A549 (cell line): ENCODE data around the gene TMEM273.

Experiments
- CHD4 ChIP-seq: fragments of 200-600 bp; sonication (generic); IDR thresholded peaks from 2 replicates; pipeline ENCODE4 v1.6.1; 2016; ENCODE audit warnings: antibody characterized with exemption, mild to moderate bottlenecking, borderline replicate concordance
- CTCF ChIP-seq: fragments of >200 bp; sonication (Bioruptor Twin); formaldehyde crosslinking; IDR thresholded peaks from 3 replicates; pipeline ENCODE4 v1.5.1; 2016
- GATA3 ChIP-seq: IDR thresholded peaks from 2 replicates; pipeline ENCODE4 v1.6.1; 2012; ENCODE audit warnings: borderline replicate concordance

- TF ChIP-seq CTCF (no peak), CHD4 (no peak), GATA3 (no peak)
Observed at GRCh38 chr10:49144058-49144720, 44.0 kb downstream of the TMEM273 start.
